Activated CD4-positive, CD25-positive, alpha-beta regulatory T cell treated with anti-CD3 and anti-CD28 coated beads, Interleukin-2, amount 50 U/mL, for 72 hours (primary cell): ENCODE measurements around the gene DSP.

Experiments
- DNase-seq: peaks from one replicate; pipeline ENCODE4 v3.0.0; 2021

DSP gene

GRCh38 chr6:7541175-7542064 lies at the start of gene DSP:
Gene DSP, plus strand, starts transcription at chr6:7541671. Its CDS starts 245 bp downstream, at chr6:7541916.
- peak; percentile 34 for DNase-seq

GRCh38 chr6:7493866-7494265 lies 47.6 kb upstream of the DSP start:
- no peak for DNase-seq

- no peak for DNase-seq
Observed at GRCh38 chr6:7494638-7495037, 46.8 kb upstream of the DSP start.

GRCh38 chr6:7496266-7496875 lies 45.1 kb upstream of the DSP start:
- no peak for DNase-seq

GRCh38 chr6:7500752-7501282 lies 40.7 kb upstream of the DSP start:
- DNase-seq: no peak

GRCh38 chr6:7502743-7503142 lies 38.7 kb upstream of the DSP start:
- no peak for DNase-seq

GRCh38 chr6:7504041-7504440 lies 37.4 kb upstream of the DSP start:
- no peak for DNase-seq

GRCh38 chr6:7505189-7505699 lies 36.2 kb upstream of the DSP start:
- no peak for DNase-seq

- no peak for DNase-seq
Observed at GRCh38 chr6:7507600-7507999, 33.9 kb upstream of the DSP start.

- no peak for DNase-seq
Observed at GRCh38 chr6:7512320-7512719, 29.2 kb upstream of the DSP start.

GRCh38 chr6:7513529-7513928 lies 27.9 kb upstream of the DSP start:
- no peak for DNase-seq

- DNase-seq: no peak
Observed at GRCh38 chr6:7515363-7515762, 26.1 kb upstream of the DSP start.

GRCh38 chr6:7518877-7519276 lies 22.6 kb upstream of the DSP start:
- no peak for DNase-seq

- no peak for DNase-seq
Observed at GRCh38 chr6:7522873-7523272, 18.6 kb upstream of the DSP start.

GRCh38 chr6:7523922-7524321 lies 17.5 kb upstream of the DSP start:
- no peak for DNase-seq

- no peak for DNase-seq
Observed at GRCh38 chr6:7526755-7527154, 14.7 kb upstream of the DSP start.

GRCh38 chr6:7528565-7528964 lies 12.9 kb upstream of the DSP start:
- no peak for DNase-seq

- no peak for DNase-seq
Observed at GRCh38 chr6:7529141-7529540, 12.3 kb upstream of the DSP start.

GRCh38 chr6:7532232-7532631 lies 9.2 kb upstream of the DSP start:
- no peak for DNase-seq

GRCh38 chr6:7532821-7533220 lies 8.7 kb upstream of the DSP start:
- no peak for DNase-seq

GRCh38 chr6:7534192-7534591 lies 7.3 kb upstream of the DSP start:
- DNase-seq: no peak

- DNase-seq: no peak
Observed at GRCh38 chr6:7535498-7535897, 6.0 kb upstream of the DSP start.

GRCh38 chr6:7537565-7538174 lies 3.8 kb upstream of the DSP start:
- DNase-seq: no peak

- DNase-seq: no peak
Observed at GRCh38 chr6:7538484-7538883, 3.0 kb upstream of the DSP start.
